GM10248 (cell line): ENCODE data around the gene IER3IP1.

Source experiments
- CTCF ChIA-PET: fragments of 300-600 bp; sonication (Branson Sonifier 250); formaldehyde crosslinking; extraction: SDS; loops from one replicate; lab custom pipeline; 2021; ENCODE audit warnings: antibody characterized with exemption; lab: Yijun Ruan, JAX
- POLR2A ChIA-PET: fragments of 350-650 bp; sonication (Branson Sonifier 250); formaldehyde crosslinking; extraction: SDS; loops from one replicate; lab custom pipeline; 2020; ENCODE audit warnings: antibody characterized with exemption; lab: Yijun Ruan, JAX
- DNase-seq: peaks from one replicate; pipeline ENCODE4 v3.0.0; 2012; ENCODE audit errors: extremely low spot score
- CTCF ChIP-seq: IDR thresholded peaks from 2 replicates; pipeline ENCODE4 v1.5.1; 2012; ENCODE audit warnings: mild to moderate bottlenecking, low read depth; ENCODE audit errors: extremely low read depth, missing control alignments, control extremely low read depth

IER3IP1 gene

GRCh38 chr18:47121146-47121545 is 55.0 kb downstream of the IER3IP1 start:
- DNase-seq, result no peak
- no peak for TF ChIP-seq CTCF
- CTCF ChIA-PET, result interaction anchor here (1.2 to 3.0 kb wide), 3 partner anchors 19 to 82 kb away, joined by 3 to 11 read pairs (median 7); no protein-coding TSS in a partner anchor
- POLR2A ChIA-PET, result no interaction called here

- CTCF ChIA-PET, result interaction anchor here (0.8 to 3.0 kb wide), 6 partner anchors 10 to 636 kb away, joined by 3 to 11 read pairs (median 3); no protein-coding TSS in a partner anchor
- POLR2A ChIA-PET, result interaction anchor here (0.8 kb wide), 1 partner anchor 203 kb away, joined by 3 read pairs; the partner anchor contains the start of genes KATNAL2 and PIAS2
- TF ChIP-seq CTCF, result no peak
- DNase-seq, result no peak
These were observed 55.7 kb downstream of the IER3IP1 start for GRCh38 chr18:47120428-47120827.

GRCh38 chr18:47118981-47119380 is 57.2 kb downstream of the IER3IP1 start:
- no peak for DNase-seq
- POLR2A ChIA-PET, result no interaction called here
- CTCF ChIA-PET, result interaction anchor here (1.2 to 3.0 kb wide), 2 partner anchors 84 to 86 kb away, joined by 3 to 11 read pairs; no protein-coding TSS in a partner anchor
- no peak for TF ChIP-seq CTCF

GRCh38 chr18:47115205-47115604 is 61.0 kb downstream of the IER3IP1 start:
- TF ChIP-seq CTCF, result no peak
- CTCF ChIA-PET, result interaction anchor here (1.0 to 1.6 kb wide), 3 partner anchors 9 to 21 kb away, joined by 3 to 4 read pairs (median 3); no protein-coding TSS in a partner anchor
- DNase-seq, result no peak
- POLR2A ChIA-PET, result no interaction called here

- no peak for TF ChIP-seq CTCF
- ChIA-PET POLR2A (no interaction called here), CTCF (interaction anchor here (0.8 to 2.4 kb wide), 8 partner anchors 13 to 89 kb away, joined by 3 to 8 read pairs (median 3); no protein-coding TSS in a partner anchor)
- no peak for DNase-seq
These were observed 62.2 kb downstream of the IER3IP1 start for GRCh38 chr18:47113796-47114540.

GRCh38 chr18:47110492-47111274 is 65.5 kb downstream of the IER3IP1 start:
- no peak for TF ChIP-seq CTCF
- ChIA-PET CTCF (interaction anchor here (1.2 to 2.9 kb wide), 5 partner anchors 9 to 94 kb away, joined by 3 to 15 read pairs (median 7); no protein-coding TSS in a partner anchor), POLR2A (no interaction called here)
- no peak for DNase-seq
